Neural cell (in vitro differentiated cells): ENCODE measurements around the gene HOXD1. TPM values are rescaled to one million over a fixed set of nuclear protein-coding genes. Genes with fewer than 3 reads are reported as not detected.

ENCODE experiments used
- H2AFZ ChIP-seq: fragments of 200-600, 300-800 bp; sonication (generic), shearing (Covaris generic); 2 replicates; pipeline ENCODE4 v1.6.0; 2014; ENCODE audit warnings: low read depth, mild to moderate bottlenecking, antibody characterized with exemption, low read length, moderate library complexity
- H3F3A ChIP-seq: fragments of 200-600 bp; shearing (Covaris generic); 2 replicates; pipeline ENCODE4 v1.6.1; 2016; ENCODE audit warnings: mild to moderate bottlenecking, moderate library complexity, mixed read lengths, antibody characterized with exemption, low read length; ENCODE audit not compliant: insufficient read depth, poor library complexity, severe bottlenecking
- H3K27ac ChIP-seq: fragments of 200-600, 300-800 bp; sonication (generic), shearing (Covaris generic); 2 replicates; pipeline ENCODE4 v1.5.1; 2014; ENCODE audit warnings: mild to moderate bottlenecking, low read length, moderate library complexity
- H3K27me3 ChIP-seq: fragments of 300-800, 200-600 bp; sonication (generic), shearing (Covaris generic); 2 replicates; pipeline ENCODE4 v1.6.0; 2014; ENCODE audit warnings: mild to moderate bottlenecking, low read depth, low read length, moderate library complexity; ENCODE audit not compliant: insufficient read depth
- H3K36me3 ChIP-seq: fragments of 300-800, 200-600 bp; sonication (generic), shearing (Covaris generic); 2 replicates; pipeline ENCODE4 v1.5.1; 2014; ENCODE audit warnings: mild to moderate bottlenecking, antibody characterized with exemption, low read length, moderate library complexity; ENCODE audit not compliant: insufficient read depth
- H3K4me2 ChIP-seq: fragments of 300-800, 200-600 bp; sonication (generic), shearing (Covaris generic); 2 replicates; pipeline ENCODE4 v1.6.0; 2014; ENCODE audit warnings: mild to moderate bottlenecking, low read length
- H3K4me3 ChIP-seq: fragments of 300-800, 200-600 bp; sonication (generic), shearing (Covaris generic); 2 replicates; pipeline ENCODE4 v1.5.1; 2014; ENCODE audit warnings: mild to moderate bottlenecking, low read length, moderate library complexity
- H3K79me2 ChIP-seq: fragments of 200-600 bp; shearing (Covaris generic); replicated peaks from 2 replicates; pipeline ENCODE4 v1.6.0; 2014; ENCODE audit warnings: mild to moderate bottlenecking, low read length, moderate library complexity; ENCODE audit not compliant: insufficient read depth
- H3K9ac ChIP-seq: fragments of 300-800, 200-600 bp; sonication (generic), shearing (Covaris generic); 2 replicates; pipeline ENCODE4 v1.6.1; 2016; ENCODE audit warnings: mild to moderate bottlenecking, low read length, mixed read lengths
- H3K9me2 ChIP-seq: fragments of 200-600 bp; shearing (Covaris generic); 2 replicates; pipeline ENCODE4 v1.6.1; 2016; ENCODE audit warnings: mild to moderate bottlenecking, low read length, mixed read lengths; ENCODE audit not compliant: insufficient read depth
- H3K9me3 ChIP-seq: fragments of 200-600, 300-800 bp; sonication (generic), shearing (Covaris generic); 2 replicates; pipeline ENCODE4 v1.6.1; 2016; ENCODE audit warnings: mild to moderate bottlenecking, mixed run types, low read length, moderate library complexity, mixed read lengths
- H4K20me1 ChIP-seq: fragments of 200-600 bp; shearing (Covaris generic); 2 replicates; pipeline ENCODE4 v1.6.1; 2016; ENCODE audit warnings: mild to moderate bottlenecking, mixed run types; ENCODE audit not compliant: insufficient read depth
- CTCF ChIP-seq: fragments of 450-650 bp; IDR thresholded peaks from 2 replicates; pipeline ENCODE4 v1.5.1; 2014; ENCODE audit warnings: antibody characterized with exemption, mild to moderate bottlenecking, moderate library complexity; ENCODE audit not compliant: poor library complexity, severe bottlenecking
- EP300 ChIP-seq: fragments of 450-650 bp; conservative IDR thresholded peaks from 2 replicates; pipeline ENCODE4 v1.6.1; 2014; ENCODE audit warnings: antibody characterized with exemption, mild to moderate bottlenecking, moderate library complexity; ENCODE audit not compliant: poor library complexity, severe bottlenecking
- EZH2 ChIP-seq: fragments of 200-600, 300-800 bp; shearing (Covaris generic), sonication (generic); IDR thresholded peaks from 2 replicates; pipeline ENCODE4 v1.6.1; 2014; ENCODE audit warnings: antibody characterized with exemption, low read length, borderline replicate concordance, mild to moderate bottlenecking; ENCODE audit not compliant: insufficient read depth, poor library complexity, severe bottlenecking
- MXI1 ChIP-seq: fragments of 450-650 bp; conservative IDR thresholded peaks from 2 replicates; pipeline ENCODE4 v1.6.1; 2014; ENCODE audit warnings: antibody characterized with exemption, mild to moderate bottlenecking; ENCODE audit not compliant: poor library complexity, severe bottlenecking
- POLR2AphosphoS5 ChIP-seq: IDR thresholded peaks from 2 replicates; pipeline ENCODE4 v1.6.1; 2012
- RAD21 ChIP-seq: fragments of 450-650 bp; conservative IDR thresholded peaks from 2 replicates; pipeline ENCODE4 v1.6.1; 2014; ENCODE audit warnings: antibody characterized with exemption, mild to moderate bottlenecking, moderate library complexity
- REST ChIP-seq: IDR thresholded peaks from 2 replicates; pipeline ENCODE4 v1.6.1; 2012; ENCODE audit warnings: borderline replicate concordance
- SMC3 ChIP-seq: fragments of 450-650 bp; conservative IDR thresholded peaks from 2 replicates; pipeline ENCODE4 v1.6.1; 2014; ENCODE audit warnings: antibody characterized with exemption, mild to moderate bottlenecking, moderate library complexity; ENCODE audit not compliant: poor library complexity
- TAF1 ChIP-seq: IDR thresholded peaks from 2 replicates; pipeline ENCODE4 v1.6.1; 2012; ENCODE audit warnings: low read depth
- polyA plus RNA-seq: library from polyadenylated mRNA; depleted of rRNA; stranded (reverse); fragments of >200 nt; gene quantifications from 2 replicates; pipeline ENCODE4 v1.2.3, GENCODE V29; 2014
- small RNA-seq, 3 experiments: library from RNA; depleted of rRNA; stranded (forward); fragments of <200 nt; gene quantifications; one replicate each; pipeline ENCODE3, GENCODE V24; 2012

The HOXD1 gene
- polyA plus RNA-seq, 1 donor from 2014 or later, result not detected

GRCh38 chr2:176240301-176240700 is 51.8 kb downstream of the HOXD1 start:
- no peak overlapping the region for H2AFZ ChIP-seq
- no peaks in the 10 kb centered on the region for H4K20me1 ChIP-seq
- H3K9me3 ChIP-seq, result no peaks in the 10 kb centered on the region
- H3K27me3 ChIP-seq, result no peaks in the 10 kb centered on the region
- H3K79me2 ChIP-seq, result no peaks in the 10 kb centered on the region
- no peaks in the 10 kb centered on the region for H3K9me2 ChIP-seq
- H3K27ac ChIP-seq, result no peak overlapping the region
- no peak overlapping the region for H3K4me3 ChIP-seq
- TF ChIP-seq EZH2, result no peak
- TF ChIP-seq REST, result no peak
- no peak for TF ChIP-seq TAF1
- no peak for TF ChIP-seq MXI1
- TF ChIP-seq POLR2AphosphoS5, result no peak
- TF ChIP-seq SMC3, result no peak
- TF ChIP-seq EP300, result no peak
- no peak for TF ChIP-seq CTCF
- TF ChIP-seq RAD21, result no peak
- no peak overlapping the region for H3K9ac ChIP-seq
- no peak overlapping the region for H3K4me2 ChIP-seq
- no peaks in the 10 kb centered on the region for H3K36me3 ChIP-seq
- H3F3A ChIP-seq, result no peaks in the 10 kb centered on the region

Small RNAs within 50 kb of the gene (small RNA-seq; reads per million reads assigned to genes)
- 5.3 to 10.0 (median 7.2) reads per million in 3 experiments for gene MIR10B

Other genes starting within 250 kb of the HOXD1 start
- gene LNPK, start 186.4 kb upstream of the HOXD1 start, polyA plus RNA-seq, result 46.7 and 48.8 TPM in 2 replicates
- gene EVX2, start 104.7 kb upstream of the HOXD1 start, polyA plus RNA-seq, result not detected in 2 replicates
- not detected in 2 replicates for gene HOXD13, start 95.9 kb upstream of the HOXD1 start, polyA plus RNA-seq
- not detected in 2 replicates for gene HOXD12, start 88.9 kb upstream of the HOXD1 start, polyA plus RNA-seq
- gene HOXD11, start 81.4 kb upstream of the HOXD1 start, polyA plus RNA-seq, result not detected in 2 replicates
- not detected in 2 replicates for gene HOXD10, start 71.9 kb upstream of the HOXD1 start, polyA plus RNA-seq
- not detected in 2 replicates for gene HOXD9, start 65.9 kb upstream of the HOXD1 start, polyA plus RNA-seq
- gene HOXD8, start 59.0 kb upstream of the HOXD1 start, polyA plus RNA-seq, result not detected in 2 replicates
- not detected in 2 replicates for gene HOXD4, start 37.1 kb upstream of the HOXD1 start, polyA plus RNA-seq
- not detected in 2 replicates for gene HOXD3, start 31.4 kb upstream of the HOXD1 start, polyA plus RNA-seq
- 99.0 and 128 TPM in 2 replicates for gene MTX2, start 80.8 kb downstream of the HOXD1 start, polyA plus RNA-seq